ENCODE measurements around the gene GGA1.

Gene GGA1

DNA sequence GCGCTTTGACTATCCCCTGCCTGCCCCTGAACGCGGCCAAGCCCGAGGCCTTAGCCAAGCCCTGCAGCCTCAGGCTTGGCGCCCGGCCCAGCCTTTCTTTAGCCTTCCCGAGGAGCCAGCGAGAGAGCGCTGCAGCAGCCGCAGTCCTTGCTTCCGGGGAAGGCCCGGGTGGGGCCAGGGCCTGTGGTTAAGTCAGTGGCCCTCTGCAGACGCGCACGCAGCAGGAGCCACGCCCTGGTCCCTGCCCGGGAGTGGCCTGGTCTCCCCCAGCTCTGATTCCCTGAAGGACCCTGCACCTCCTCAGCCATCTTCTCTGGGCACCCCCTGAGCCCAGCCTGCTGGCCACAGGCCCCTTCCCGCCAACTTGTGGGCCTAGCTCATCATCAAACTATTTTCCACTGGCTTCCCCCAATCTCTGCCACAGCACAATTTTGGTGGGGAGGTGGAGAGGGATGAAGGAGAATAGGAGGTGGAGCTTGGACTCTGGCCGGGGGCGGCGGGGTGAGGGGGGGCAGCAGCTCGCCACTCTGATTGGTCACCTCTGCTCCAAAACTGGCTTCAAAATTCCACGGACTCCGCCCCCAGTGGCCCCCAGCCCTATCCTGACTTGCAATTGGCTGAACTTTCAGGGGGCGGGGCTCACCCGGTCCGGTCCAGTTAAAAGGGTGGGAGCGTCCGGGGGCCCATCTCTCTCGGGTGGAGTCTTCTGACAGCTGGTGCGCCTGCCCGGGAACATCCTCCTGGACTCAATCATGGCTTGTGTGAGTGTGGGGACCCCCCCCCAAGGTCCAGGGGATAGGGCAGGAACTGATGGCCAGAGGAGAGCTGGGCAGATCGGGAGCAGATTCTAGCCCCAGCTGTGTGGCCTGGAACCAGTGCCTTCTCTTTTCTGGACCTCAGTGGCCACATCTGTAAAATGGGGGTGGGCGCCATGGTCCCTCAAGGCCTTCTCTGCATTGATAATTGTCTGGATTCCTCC lies 66.6 kb downstream of the GGA1 start, which contains the start of gene LGALS1:
Gene LGALS1, plus strand, starts transcription at position 686 of the 979 bp plus-strand sequence. Its CDS starts 67 bp downstream, at position 753.
- peak; percentile 96 for DNase-seq (ENCODE audit: low spot score)

DNA sequence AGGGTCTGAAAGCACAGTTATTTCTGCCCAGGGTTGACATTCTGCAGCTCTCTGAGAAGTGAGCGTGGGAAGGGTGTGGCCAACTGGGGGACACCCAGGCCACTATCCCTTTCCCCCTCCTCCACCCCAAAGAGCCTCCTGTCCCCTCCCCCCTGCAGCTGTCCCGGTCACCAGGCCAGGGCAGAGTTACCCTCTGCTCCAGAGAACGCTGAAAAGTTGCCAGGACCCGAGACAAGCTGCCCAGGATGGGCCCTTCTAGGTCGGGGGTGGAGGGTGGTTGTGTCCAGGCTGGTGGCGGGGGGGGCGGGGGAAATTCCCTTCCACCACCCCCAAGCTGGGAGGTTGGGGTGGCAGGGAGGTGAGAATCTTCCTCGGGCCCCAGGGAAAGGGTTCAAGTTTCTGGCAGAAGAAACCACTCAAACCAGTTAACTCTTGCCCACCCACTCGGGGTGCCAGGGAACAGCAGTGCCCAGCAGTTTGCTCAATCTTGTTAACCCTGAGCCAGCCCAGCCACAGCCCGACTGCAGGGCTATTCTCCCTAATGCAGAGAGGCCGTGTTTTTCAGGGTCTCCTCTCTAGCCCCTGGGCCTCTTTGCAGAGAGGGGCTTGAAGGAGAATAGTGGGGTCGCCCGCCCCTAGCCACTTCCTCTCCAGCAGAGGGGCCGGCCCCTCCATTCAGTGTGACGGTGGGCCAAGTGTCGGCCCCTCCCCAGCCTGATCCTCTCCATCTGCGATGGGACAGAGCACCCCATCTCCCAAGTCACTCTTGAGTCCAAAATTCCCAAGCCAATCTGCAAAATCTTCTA lies 67.5 kb downstream of the GGA1 start:
- DNase-seq (ENCODE audit: low spot score), result no peak

- DNase-seq (ENCODE audit: low spot score), result peak; percentile 84
Observed at GRCh38 chr22:37676736-37677492, 68.3 kb downstream of the GGA1 start.

DNA sequence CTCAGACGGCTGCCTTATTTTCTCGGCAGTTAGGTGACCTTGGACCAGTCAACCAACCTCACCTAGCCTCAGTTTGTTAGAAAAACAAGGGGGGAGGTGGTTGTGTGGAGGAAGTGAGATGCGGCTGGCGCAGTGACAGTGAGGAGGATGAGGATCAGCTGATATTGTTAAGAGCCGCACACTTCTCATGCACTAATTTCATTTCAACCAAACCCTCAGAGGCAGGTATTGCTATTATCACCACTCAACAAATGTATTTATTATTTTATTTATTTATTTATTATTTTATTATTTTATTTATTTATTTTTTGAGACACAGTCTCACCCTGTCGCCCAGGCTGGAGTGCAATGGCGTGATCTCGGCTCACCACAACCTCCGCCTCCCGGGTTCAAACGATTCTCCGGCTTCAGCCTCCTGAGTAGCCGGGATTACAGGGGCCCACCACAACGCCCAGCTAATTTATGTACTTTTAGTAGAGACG lies 68.9 kb downstream of the GGA1 start:
- DNase-seq (ENCODE audit: low spot score), result no peak

- DNase-seq (ENCODE audit: low spot score), result no peak
Observed at GRCh38 chr22:37678372-37678771, 69.7 kb downstream of the GGA1 start.

GRCh38 chr22:37679670-37680069 lies 71.0 kb downstream of the GGA1 start:
- no peak for DNase-seq (ENCODE audit: low spot score)

GRCh38 chr22:37680191-37680851 lies 71.7 kb downstream of the GGA1 start:
- no peak for DNase-seq (ENCODE audit: low spot score)

- DNase-seq (ENCODE audit: low spot score), result no peak
Observed at GRCh38 chr22:37681001-37681424, 72.4 kb downstream of the GGA1 start.

GRCh38 chr22:37681556-37682049 lies 73.0 kb downstream of the GGA1 start:
- peak; percentile 78 for DNase-seq (ENCODE audit: low spot score)

All from AG08396 (cell line).